GM19023 (cell line): ENCODE measurements around the gene SLC49A4.
"Not testable (repeated sequence)": the region's sequence is repeated elsewhere in the genome, so short reads cannot be mapped to it uniquely, and the experiment has no call there.

ENCODE experiments used
- ATAC-seq: cut with Tn5 transposase; IDR thresholded peaks from one replicate; pipeline ENCODE4 v1.9.1; 2021; ENCODE audit warnings: mild to moderate bottlenecking, moderate library complexity; ENCODE audit not compliant: unreplicated experiment

The SLC49A4 gene, protein sequence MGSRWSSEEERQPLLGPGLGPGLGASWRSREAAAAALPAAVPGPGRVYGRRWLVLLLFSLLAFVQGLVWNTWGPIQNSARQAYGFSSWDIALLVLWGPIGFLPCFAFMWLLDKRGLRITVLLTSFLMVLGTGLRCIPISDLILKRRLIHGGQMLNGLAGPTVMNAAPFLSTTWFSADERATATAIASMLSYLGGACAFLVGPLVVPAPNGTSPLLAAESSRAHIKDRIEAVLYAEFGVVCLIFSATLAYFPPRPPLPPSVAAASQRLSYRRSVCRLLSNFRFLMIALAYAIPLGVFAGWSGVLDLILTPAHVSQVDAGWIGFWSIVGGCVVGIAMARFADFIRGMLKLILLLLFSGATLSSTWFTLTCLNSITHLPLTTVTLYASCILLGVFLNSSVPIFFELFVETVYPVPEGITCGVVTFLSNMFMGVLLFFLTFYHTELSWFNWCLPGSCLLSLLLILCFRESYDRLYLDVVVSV

DNA sequence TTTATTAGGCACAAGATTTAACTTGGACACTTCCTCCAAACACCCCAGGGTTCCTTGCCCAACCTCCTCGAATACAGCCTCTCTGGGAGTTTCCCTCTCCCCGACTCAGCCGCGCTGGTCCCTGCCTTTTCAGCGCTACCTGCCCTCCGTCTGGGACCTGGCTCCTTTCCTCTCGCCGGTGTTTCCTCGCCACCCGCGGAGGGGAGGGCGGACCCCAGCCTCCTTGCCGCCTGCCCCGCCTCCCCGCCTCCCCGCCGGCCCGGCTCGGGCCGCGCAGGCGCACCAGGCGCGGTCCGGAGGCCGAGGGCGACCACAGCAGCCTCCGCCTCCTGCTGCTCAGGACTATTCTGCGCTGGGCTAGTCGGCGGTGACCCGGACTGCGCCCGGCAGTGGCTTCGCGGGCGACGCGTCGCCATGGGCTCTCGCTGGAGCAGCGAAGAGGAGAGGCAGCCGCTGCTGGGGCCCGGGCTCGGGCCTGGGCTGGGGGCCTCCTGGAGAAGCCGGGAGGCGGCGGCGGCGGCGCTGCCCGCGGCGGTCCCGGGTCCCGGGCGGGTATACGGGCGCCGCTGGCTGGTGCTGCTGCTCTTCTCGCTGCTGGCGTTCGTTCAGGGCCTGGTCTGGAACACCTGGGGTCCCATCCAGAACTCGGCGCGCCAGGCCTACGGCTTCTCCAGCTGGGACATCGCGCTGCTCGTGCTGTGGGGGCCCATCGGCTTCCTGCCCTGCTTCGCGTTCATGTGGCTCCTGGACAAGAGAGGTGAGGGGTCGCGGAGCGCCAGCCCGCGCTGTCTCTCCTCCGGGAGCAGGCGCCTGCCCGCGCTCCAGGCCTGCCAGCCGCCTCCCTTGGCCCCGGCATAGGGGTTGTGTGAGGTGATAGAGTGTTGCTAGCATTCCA, at the start of gene SLC49A4:
SLC49A4 (plus strand) TSS at position 291 of the 895 bp plus-strand sequence; CDS start at position 415, 124 bp downstream.
- ATAC-seq: peak; percentile 82

DNA sequence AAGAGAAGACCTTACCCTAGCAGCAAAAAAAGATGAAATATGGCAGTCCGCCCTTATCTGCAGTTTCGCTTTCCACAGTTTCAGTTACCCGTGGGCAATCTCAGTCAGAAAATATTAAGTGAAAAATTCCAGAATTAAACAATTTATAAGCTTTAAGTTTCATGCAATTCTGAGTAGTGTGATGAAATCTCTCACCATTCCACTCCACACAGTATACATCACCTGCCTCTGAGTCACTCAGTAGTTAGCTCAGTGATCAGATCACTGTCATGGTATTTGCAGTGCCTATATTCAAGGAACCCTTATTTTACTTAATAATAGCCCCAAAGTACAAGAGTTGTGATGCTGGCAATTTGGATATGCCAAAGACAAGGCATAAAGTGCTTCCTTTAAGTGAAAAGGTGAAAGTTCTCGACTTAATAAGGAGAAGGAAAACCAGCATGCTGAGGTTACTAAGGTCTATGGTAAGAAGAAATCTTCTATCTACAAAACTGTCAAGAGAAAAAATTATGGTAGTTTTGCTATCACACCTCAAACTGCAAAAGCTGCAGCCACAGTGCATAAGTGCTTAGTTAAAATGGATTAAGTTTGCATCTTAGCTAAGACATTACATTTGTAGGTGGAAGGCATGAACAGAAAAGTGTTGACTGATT, 49.4 kb upstream of the SLC49A4 start:
- ATAC-seq: no peak

DNA sequence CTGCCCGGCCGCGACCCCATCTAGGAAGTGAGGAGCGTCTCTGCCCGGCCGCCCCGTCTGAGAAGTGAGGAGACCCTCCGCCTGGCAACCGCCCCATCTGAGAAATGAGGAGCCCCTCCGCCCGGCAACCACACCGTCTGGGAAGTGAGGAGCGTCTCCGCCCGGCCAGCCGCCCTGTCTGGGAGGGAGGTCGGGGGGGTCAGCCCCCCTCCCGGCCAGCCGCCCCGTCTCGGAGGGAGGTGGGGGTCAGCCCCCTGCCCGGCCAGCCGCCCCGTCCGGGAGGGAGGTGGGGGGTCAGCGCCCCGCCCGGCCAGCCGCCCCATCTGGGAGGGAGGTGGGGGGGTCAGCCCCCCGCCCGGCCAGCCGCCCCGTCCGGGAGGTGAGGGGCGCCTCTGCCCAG, 47.6 kb upstream of the SLC49A4 start:
- not testable (repeated sequence) for ATAC-seq

DNA sequence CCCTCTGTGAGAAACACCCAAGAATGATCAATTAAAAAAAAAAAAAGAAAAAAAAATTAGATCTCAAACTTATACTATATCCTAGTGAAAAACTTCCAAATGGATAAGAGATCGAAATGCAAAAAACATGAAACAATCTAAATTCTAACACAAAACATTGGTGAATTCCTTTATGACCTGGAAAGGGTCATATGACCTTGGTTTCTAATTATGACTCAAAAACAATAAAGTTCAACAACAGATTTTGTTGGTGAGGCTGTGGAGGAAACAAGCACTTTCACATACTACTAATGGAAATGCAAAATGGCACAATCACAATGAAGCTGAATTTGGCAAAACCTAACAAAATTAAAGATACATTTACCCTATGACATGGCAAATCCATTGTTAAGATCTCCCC, 46.5 kb upstream of the SLC49A4 start:
- no peak for ATAC-seq

DNA sequence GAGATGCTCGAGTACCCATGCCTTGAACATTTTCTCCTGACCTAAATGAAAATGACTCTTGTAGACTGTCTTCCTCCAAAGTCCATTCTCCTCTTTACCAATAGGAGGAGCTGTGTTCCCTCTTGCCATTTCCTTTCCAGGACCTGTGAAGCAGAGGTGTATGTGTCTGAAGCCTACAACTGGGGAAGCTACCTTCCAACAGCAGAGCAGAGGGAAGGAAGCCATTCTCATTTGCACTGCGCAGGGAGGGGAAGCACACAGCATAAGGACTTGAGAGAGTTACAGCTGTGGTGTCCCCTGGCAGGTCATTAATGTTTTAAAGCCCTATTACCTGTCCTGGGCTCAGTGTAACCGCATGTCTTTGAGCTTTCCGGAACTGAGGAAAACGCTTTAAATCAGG, 39.9 kb upstream of the SLC49A4 start:
- ATAC-seq: peak; percentile 62

DNA sequence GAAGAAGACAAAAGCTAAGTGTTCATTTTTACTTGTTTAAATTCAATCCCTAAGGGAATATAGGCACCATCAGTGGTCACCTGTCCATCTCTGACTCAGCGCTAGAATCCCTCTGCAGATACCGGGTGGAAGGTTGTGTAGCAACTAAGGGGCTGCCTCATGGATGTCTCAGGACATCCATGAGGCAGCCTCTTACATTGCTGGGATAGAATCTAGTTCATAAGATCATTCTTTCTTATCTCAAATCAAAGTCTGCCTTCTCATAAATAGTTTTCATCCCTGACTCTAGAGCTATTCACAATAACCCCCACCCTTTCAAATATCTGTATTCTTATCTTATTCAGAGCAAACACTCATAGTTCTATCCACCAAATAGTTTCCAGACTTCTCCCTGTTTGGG, 39.4 kb upstream of the SLC49A4 start:
- no peak for ATAC-seq

DNA sequence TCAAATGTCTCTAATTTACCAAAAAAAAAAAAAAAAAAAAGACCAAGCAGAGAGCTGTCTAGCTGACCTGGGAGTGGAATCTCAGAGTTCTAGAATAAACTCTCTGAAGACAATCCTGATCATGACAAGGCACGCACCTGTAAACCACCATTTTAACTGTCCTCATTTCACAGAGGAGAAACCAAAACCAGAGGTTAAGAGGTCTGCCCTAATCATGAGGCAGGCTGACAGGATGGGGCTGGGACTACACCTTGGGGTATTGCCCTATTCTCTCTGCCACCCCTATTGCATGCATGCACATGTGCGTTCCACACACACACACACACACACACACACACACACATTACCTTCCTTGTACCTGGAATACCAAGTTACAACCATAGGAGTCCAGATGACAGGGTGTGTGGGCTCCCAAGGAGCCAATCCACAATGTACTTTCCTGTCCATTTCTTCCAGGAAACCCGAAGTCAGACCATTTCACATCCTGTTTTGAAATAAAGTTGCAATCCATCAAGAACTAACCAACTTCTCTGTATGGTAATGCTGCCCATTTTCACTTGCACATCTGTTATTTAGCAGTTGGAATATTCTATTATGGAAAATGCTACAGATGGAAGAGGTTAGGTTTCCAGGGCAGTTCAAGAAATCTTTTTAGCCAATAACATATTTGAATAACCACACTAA, 35.9 kb upstream of the SLC49A4 start:
- ATAC-seq: no peak

DNA sequence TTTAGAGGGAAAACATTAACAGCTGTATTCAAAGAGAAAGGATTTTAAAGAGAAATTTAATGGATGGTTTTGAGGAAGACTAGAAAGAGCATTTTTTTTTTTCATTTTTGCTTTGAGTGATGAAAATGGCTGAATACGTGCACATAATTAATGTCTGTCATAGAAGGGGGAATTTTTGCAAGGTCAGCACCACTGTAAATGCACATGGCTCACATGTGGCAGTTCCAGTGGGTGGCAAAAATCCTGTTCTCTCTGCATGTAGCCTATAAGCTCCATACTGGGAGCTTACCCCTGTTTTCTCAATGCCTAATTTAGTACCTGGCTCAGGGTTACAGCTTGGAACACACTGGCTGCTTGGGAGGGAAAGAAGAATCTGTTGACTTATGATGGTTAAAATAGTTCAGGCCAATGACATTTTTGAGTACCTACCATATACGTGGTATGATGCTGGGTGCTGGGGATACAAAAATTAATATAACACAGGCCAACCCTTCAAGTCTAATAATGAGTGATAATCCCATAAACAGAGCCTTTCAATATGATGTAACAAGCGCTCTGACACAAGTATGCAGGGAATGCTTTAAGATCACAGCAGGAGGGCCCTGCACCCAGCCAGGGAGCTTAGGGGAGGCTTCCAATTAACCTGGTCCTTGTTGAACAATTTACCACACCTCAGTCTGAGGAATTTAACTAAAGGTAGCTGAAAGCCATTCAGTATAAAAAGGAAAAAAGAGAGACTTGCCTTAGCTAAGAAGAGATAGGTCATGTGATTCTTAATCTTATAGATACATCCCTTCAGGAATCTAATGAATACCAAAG, 34.2 kb upstream of the SLC49A4 start:
- ATAC-seq: no peak

DNA sequence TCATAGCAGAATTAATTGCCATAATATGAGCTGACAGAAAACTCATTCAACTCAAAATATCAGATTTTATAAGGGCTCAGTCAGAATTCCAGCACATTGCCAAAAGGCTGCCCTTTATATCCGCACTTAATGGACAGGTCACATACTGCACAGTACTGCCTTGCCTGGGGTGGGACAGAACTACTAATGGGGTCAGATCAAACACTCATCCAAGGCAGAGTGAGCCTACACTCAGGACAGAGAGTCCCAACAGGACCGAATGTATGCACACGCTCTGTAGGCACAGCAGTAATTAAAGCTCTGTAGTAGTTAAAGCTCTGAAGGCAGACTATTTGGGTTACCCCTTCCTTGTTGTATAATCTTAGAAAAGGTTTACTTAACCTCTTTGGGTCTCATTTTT, 28.4 kb upstream of the SLC49A4 start:
- ATAC-seq: no peak

DNA sequence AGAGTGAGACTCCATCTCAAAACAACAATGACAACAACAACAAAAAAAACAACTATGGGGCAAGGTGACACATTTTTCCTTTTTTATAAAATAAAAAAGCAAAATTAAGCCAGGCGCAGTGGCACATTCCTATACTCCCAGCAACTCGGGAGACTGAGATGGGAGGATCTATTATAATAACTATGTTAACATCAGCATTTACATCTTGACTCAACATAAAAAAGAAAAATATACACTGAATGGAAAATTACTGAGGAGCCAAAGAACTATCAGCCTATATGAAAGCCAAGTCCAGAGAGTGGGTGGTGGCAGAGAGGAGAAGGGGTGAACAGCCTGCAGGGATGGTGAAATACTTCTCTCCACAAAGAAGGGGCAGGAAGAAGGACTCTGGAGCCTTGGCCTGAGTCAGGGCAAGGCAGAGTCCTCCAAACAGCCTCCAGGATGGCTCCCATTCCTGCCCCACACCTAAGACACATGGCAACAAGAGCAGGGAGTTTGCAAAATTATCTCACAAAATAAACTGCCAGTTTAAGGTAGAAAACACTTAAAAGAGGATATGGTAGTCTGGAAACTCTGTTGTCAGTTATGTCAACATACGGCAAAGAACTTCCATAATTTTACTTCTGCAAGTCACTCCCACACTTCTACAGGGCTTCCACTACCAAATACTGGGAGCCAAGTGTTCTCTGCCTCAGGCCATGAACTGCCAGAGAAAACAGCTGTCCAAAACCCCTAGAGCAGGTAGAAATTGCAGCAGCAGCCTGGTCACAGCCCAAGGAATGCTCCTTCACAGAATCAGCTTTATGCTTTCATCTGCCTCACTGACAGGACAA, 27.1 kb upstream of the SLC49A4 start:
- no peak for ATAC-seq

DNA sequence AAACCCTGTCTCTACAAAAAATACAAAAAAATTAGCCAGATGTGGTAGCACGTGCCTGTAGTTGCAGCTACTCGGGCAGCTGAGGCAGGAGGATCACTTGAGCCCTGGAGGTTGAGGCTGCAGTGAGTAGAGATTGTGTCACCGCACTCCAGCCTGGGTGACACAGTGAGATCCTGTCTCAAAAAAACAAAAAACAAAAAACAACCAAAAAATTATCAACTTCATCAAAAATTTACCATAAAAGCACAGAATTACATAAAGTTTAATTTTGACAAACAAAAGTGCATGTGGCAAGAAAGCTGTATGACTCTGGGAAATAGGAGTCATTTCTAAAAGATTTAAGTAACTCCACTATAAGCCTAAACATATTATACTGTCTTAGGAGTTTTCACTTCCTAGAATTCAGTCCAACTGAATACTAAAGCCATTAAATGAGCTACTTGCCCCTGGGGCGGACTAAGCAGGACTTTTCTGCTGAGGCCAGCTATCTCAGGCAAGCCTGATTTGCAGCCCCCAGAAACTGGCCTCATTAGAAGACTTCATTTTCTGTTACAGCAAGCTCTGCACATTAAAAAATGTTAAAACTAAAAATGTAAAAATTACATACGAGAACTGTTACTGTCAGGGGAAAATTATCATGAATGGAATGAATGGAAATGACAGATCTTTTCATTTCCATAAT, 24.2 kb upstream of the SLC49A4 start:
- no peak for ATAC-seq

DNA sequence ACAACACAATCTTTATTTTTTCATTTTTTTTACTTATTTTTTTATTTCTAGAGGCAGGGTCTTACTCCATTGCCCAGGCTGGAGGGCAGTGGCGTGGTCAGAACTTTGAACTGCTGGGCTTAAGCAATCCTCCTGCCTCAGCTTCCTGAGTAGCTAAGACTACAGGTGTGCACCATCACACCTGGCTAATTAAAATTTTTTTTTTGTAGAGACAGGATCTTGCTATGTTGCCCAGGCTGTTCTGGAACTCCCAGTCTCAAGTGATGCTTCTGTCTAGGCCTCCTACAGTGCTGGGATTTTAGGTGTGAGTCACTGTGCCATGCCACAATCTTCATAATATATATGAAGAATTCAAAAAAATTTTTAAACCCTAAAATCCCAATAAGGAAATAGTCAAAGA, 22.0 kb upstream of the SLC49A4 start:
- no peak for ATAC-seq

DNA sequence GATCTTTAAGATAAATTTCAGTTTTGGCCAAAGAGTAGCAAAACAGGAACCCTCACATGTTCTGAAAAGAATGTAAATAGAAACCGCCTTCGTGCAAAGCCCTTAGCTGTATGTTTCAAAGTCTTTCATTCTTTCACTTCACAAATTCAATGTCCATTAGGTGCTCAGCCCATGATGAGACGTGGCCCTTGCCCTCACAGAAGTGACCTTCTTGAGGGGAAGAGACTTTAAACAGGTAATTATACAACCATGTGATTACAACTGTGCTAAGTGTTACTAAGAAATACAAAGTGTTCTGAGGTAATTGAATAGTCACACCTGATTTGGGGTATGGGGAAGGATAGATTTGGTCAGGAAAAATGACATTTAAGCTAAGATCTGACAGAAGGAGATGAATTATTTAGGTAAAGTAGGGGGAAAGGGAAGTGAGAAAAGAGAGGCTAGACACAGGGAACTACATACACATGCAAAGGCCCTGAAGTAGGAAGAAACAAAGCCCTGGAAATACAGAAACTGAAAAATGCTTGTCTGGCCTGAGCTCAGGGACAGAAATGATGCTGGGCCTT, 20.8 kb upstream of the SLC49A4 start:
- ATAC-seq: peak; percentile 57

DNA sequence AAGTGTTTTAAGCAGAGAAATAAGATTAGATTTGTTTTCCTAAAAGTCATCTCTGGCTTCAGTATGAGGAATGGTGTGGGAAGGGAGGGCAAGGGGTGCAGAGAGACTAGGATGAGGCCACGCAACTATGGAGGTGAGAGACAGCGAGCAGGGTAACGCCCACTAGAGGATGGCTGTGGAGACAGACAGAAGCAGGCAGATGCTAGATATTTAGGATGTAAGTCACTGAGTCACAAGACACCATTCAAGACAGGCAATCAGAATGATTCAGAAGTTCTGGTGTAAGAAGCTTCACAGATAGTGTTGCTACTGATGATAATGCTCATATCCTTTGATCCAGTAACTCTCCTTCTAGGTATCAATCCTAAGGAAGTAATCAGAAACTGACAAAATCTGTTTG, 20.3 kb upstream of the SLC49A4 start:
- no peak for ATAC-seq

DNA sequence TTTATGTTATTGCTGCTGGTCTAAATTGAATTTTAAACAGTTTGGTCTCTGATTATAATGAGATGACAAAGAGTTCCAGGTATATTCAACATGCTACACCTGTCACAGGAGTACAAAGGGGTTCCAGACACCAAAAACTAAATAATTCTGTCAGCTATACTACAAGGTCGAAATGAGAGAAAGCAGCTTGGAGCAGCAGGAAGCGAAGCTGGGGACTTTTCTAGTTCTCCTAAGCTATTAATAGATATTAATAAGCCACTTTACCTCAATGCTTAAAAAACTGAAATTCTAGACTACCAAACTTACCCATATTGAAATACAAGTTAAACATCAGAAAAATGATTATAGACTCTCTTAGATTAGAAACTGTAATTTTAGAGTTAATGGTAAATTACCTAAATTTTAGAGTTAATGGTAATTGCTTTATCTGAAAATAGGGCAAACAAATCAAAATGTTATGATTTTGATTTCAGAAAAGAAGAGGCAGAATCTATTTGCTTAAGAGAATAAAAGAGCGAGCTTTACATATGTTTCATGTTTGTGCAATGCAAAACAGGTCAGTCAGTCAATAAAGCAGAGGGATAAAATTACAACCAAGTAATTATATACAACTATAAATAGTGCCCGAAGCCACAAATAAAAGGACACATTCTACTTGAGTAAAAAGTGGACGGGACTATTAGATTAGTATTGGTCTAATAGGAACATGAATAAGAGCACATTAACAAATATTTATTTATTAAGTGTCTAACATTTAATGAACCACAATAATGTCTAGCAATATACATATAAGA, 18.0 kb upstream of the SLC49A4 start:
- no peak for ATAC-seq

DNA sequence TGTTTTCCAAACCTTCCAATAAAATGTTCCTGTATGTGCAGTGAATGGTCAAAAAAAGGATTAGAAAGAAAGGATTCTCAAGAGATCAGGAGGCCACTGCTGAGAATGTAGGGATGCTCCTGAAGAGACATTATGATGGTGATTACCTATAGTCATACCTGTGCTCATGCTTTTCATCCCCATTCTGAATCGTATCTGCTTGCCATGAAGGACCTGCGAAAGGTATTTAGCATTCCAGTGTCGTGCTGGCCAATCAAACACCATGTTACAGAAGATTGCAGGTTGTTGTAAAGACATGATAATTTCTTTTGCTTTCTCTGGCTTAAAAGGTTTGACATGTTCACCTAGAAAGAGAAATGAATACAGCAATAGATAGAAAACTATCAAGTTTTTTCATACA, 17.3 kb upstream of the SLC49A4 start:
- ATAC-seq: no peak

DNA sequence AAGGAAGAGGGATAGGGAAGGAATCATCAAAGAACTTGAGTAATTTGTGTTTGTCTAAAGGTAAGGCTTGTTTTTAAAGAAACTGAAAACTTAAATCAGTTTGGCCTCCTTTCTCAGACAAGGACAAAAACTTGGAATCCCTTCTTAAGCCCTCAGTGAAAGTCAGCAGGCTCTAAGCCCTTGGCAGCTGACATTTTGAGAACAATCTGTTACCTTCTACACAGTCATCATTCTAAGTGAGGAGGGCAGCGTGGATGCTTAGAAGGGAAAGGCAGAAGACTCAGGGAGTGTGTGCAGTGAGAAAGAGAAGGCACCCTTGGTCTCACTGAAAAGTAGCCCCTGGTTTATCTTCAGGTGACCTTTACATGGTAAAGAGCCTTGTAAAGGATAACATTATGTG, 12.1 kb upstream of the SLC49A4 start:
- ATAC-seq: no peak
